H1 (cell line): ENCODE results near the gene GALNT18. TPM values are rescaled to one million over a fixed set of nuclear protein-coding genes. Genes with fewer than 3 reads are reported as not detected.

ENCODE experiments used
- CTCF ChIA-PET: fragments of 300-600 bp; sonication (Branson Sonifier 250); formaldehyde crosslinking; loops from one replicate; lab custom pipeline; 2021; ENCODE audit not compliant: partially characterized antibody; lab: Charles Lee
- POLR2A ChIA-PET: fragments of 300-600 bp; sonication (Branson Sonifier 250); formaldehyde crosslinking; loops from one replicate; lab custom pipeline; 2021; ENCODE audit warnings: inconsistent platforms; ENCODE audit not compliant: partially characterized antibody; lab: Charles Lee
- DNase-seq, 2 experiments: peaks; one replicate each; pipeline versions ENCODE4 v3.0.0 to v3.0.0-alpha.2; 2010 to 2022; ENCODE audit warnings: low spot score in 2 of 2, low read depth in 1 of 2, mixed read lengths in 1 of 2
- FAIRE-seq: peaks from 2 replicates; lab custom pipeline; 2011; peaks lifted over from hg19 to GRCh38; lab: Jason Lieb, UNC
- H2AFZ ChIP-seq: 2 replicates; pipeline ENCODE4 v1.8.1; 2012; ENCODE audit warnings: low read length, inconsistent platforms
- H2AK5ac ChIP-seq: 2 replicates; pipeline ENCODE4 v1.6.1; 2013; ENCODE audit warnings: low read depth, low read length
- H2BK120ac ChIP-seq: replicated peaks from 2 replicates; pipeline ENCODE3; 2013; ENCODE audit warnings: low read depth, low read length, inconsistent platforms
- H2BK12ac ChIP-seq: 2 replicates; pipeline ENCODE4 v1.6.1; 2013; ENCODE audit warnings: low read depth, low read length
- H2BK15ac ChIP-seq: 2 replicates; pipeline ENCODE4 v1.6.1; 2013; ENCODE audit warnings: low read length
- H2BK20ac ChIP-seq: 2 replicates; pipeline ENCODE4 v1.6.1; 2013; ENCODE audit warnings: low read length
- H2BK5ac ChIP-seq: 2 replicates; pipeline ENCODE4 v1.6.1; 2013; ENCODE audit warnings: low read depth, low read length
- H3K14ac ChIP-seq: 2 replicates; pipeline ENCODE4 v1.6.1; 2013; ENCODE audit warnings: inconsistent platforms; ENCODE audit not compliant: insufficient read length
- H3K18ac ChIP-seq: 2 replicates; pipeline ENCODE4 v1.6.1; 2013; ENCODE audit warnings: low read length; ENCODE audit errors: extremely low read depth
- H3K23ac ChIP-seq: 2 replicates; pipeline ENCODE4 v1.6.1; 2013; ENCODE audit warnings: inconsistent platforms; ENCODE audit not compliant: insufficient read length
- H3K23me2 ChIP-seq: 2 replicates; pipeline ENCODE4 v1.6.1; 2013; ENCODE audit warnings: low read depth, low read length
- H3K27ac ChIP-seq: 2 replicates; pipeline ENCODE4 v1.6.1; 2011; ENCODE audit warnings: low read depth, low read length, inconsistent platforms
- H3K27me3 ChIP-seq, 4 experiments: replicated peaks in 1 of 4; 1 replicate in 1 of 4; 2 replicates in 3 of 4; pipeline versions ENCODE4 v1.6.1 to v1.8.1; 2011 to 2013; ENCODE audit warnings: low read length in 3 of 4, mild to moderate bottlenecking in 3 of 4, inconsistent platforms in 2 of 4, mixed read lengths in 2 of 4, moderate library complexity in 1 of 4; ENCODE audit not compliant: control insufficient read depth in 3 of 4, insufficient read depth in 3 of 4; ENCODE audit errors: extremely low read depth in 1 of 4
- H3K36me3 ChIP-seq, 4 experiments: 2 replicates each; pipeline versions ENCODE4 v1.6.1 to v1.8.1; 2011 to 2013; ENCODE audit warnings: mild to moderate bottlenecking in 4 of 4, low read length in 3 of 4, moderate library complexity in 2 of 4, control low read depth in 1 of 4, inconsistent platforms in 1 of 4; ENCODE audit not compliant: insufficient read depth in 4 of 4, control insufficient read depth in 2 of 4
- H3K4ac ChIP-seq: replicated peaks from 2 replicates; pipeline ENCODE3; 2013; ENCODE audit warnings: low read length, low read depth, mixed read lengths, inconsistent platforms; ENCODE audit not compliant: insufficient read length
- H3K4me1 ChIP-seq, 4 experiments: replicated peaks in 1 of 4; 1 replicate in 1 of 4; 2 replicates in 3 of 4; pipeline versions ENCODE4 v1.6.1 to v1.8.1; 2011 to 2013; ENCODE audit warnings: low read length in 3 of 4, inconsistent platforms in 2 of 4, mixed read lengths in 1 of 4; ENCODE audit not compliant: insufficient read depth in 4 of 4, control insufficient read depth in 3 of 4
- H3K4me2 ChIP-seq, 2 experiments: 2 replicates each; pipeline versions ENCODE4 v1.6.1 to v1.8.1; 2011 to 2013; ENCODE audit warnings: low read depth in 2 of 2, low read length in 2 of 2, control low read depth in 1 of 2, inconsistent platforms in 1 of 2, mild to moderate bottlenecking in 1 of 2; ENCODE audit not compliant: insufficient read depth in 1 of 2
- H3K4me3 ChIP-seq, 4 experiments: fragments of 200-600, 300-600 bp in 1 of 4; sonication (generic), shearing (Covaris generic), sonication (Bioruptor Twin) in 1 of 4; 2 replicates each; pipeline versions ENCODE4 v1.5.1 to v1.8.1; 2011 to 2016; ENCODE audit warnings: low read length in 4 of 4, low read depth in 3 of 4, control low read depth in 2 of 4, inconsistent platforms in 2 of 4, mild to moderate bottlenecking in 2 of 4, mixed read lengths in 1 of 4, moderate library complexity in 1 of 4; ENCODE audit not compliant: insufficient read depth in 2 of 4; ENCODE audit errors: extremely low read depth in 1 of 4
- H3K56ac ChIP-seq: replicated peaks from 2 replicates; pipeline ENCODE3; 2013; ENCODE audit warnings: low read depth, mild to moderate bottlenecking, mixed read lengths, low read length, inconsistent platforms; ENCODE audit not compliant: insufficient read length
- H3K79me1 ChIP-seq: 2 replicates; pipeline ENCODE4 v1.6.1; 2013; ENCODE audit warnings: low read depth, low read length, control low read depth
- H3K79me2 ChIP-seq, 2 experiments: 2 replicates each; pipeline versions ENCODE4 v1.6.1 to v1.8.1; 2012 to 2013; ENCODE audit warnings: low read length in 2 of 2, mild to moderate bottlenecking in 2 of 2, inconsistent platforms in 1 of 2; ENCODE audit not compliant: insufficient read depth in 2 of 2, control insufficient read depth in 1 of 2
- H3K9ac ChIP-seq, 4 experiments: replicated peaks in 1 of 4; 1 replicate in 1 of 4; 2 replicates in 3 of 4; pipeline versions ENCODE4 v1.6.1 to v1.8.1; 2011 to 2013; ENCODE audit warnings: low read depth in 3 of 4, low read length in 3 of 4, control low read depth in 2 of 4, mild to moderate bottlenecking in 2 of 4, moderate library complexity in 2 of 4, inconsistent platforms in 1 of 4; ENCODE audit errors: extremely low read depth in 1 of 4
- H3K9me3 ChIP-seq, 2 experiments: 2 replicates each; pipeline versions ENCODE4 v1.6.1 to v1.8.1; 2012 to 2013; ENCODE audit warnings: mild to moderate bottlenecking in 2 of 2, moderate library complexity in 2 of 2, control low read depth in 1 of 2, inconsistent platforms in 1 of 2, low read depth in 1 of 2, low read length in 1 of 2, mixed read lengths in 1 of 2; ENCODE audit not compliant: insufficient read depth in 2 of 2
- H4K20me1 ChIP-seq, 2 experiments: replicated peaks in 1 of 2; 2 replicates each; pipeline versions ENCODE3 to v1.8.1; 2011 to 2013; ENCODE audit warnings: inconsistent platforms in 2 of 2, low read length in 2 of 2, mild to moderate bottlenecking in 1 of 2; ENCODE audit not compliant: insufficient read depth in 2 of 2, control insufficient read depth in 1 of 2
- H4K5ac ChIP-seq: 2 replicates; pipeline ENCODE4 v1.6.1; 2013; ENCODE audit warnings: low read length, low read depth, mixed read lengths, inconsistent platforms; ENCODE audit not compliant: insufficient read length
- H4K8ac ChIP-seq: 2 replicates; pipeline ENCODE4 v1.8.0; 2013; ENCODE audit warnings: mild to moderate bottlenecking, moderate library complexity, low read length, inconsistent platforms; ENCODE audit not compliant: insufficient read depth; ENCODE audit errors: extremely low read depth
- H4K91ac ChIP-seq: replicated peaks from 2 replicates; pipeline ENCODE3; 2013; ENCODE audit warnings: low read length, mixed read lengths, inconsistent platforms; ENCODE audit not compliant: insufficient read length
- BCL11A ChIP-seq, 2 experiments: IDR thresholded peaks; one replicate each; pipeline ENCODE4 v1.6.1; 2011; ENCODE audit warnings: low read depth in 2 of 2, low read length in 2 of 2, mild to moderate bottlenecking in 2 of 2
- BRCA1 ChIP-seq: IDR thresholded peaks from 2 replicates; pipeline ENCODE4 v1.6.1; 2012; ENCODE audit warnings: low read depth, low read length, improper control_type of control experiment
- CHD2 ChIP-seq: IDR thresholded peaks from 2 replicates; pipeline ENCODE4 v1.6.1; 2012; ENCODE audit warnings: low read length, improper control_type of control experiment
- CREB1 ChIP-seq: IDR thresholded peaks from 2 replicates; pipeline ENCODE4 v1.6.1; 2012; ENCODE audit warnings: inconsistent platforms
- GABPA ChIP-seq: IDR thresholded peaks from 2 replicates; pipeline ENCODE4 v1.6.1; 2011; ENCODE audit warnings: mild to moderate bottlenecking, low read length, moderate library complexity, borderline replicate concordance; ENCODE audit not compliant: insufficient read depth
- HDAC2 ChIP-seq, 2 experiments: fragments of 300-600 bp in 1 of 2; sonication (generic) in 1 of 2; IDR thresholded peaks; 2 replicates each; pipeline ENCODE4 v1.6.1; 2011 to 2012; ENCODE audit warnings: low read depth in 2 of 2, low read length in 2 of 2, mild to moderate bottlenecking in 2 of 2, moderate library complexity in 2 of 2, borderline replicate concordance in 1 of 2, inconsistent platforms in 1 of 2
- MAFK ChIP-seq: IDR thresholded peaks from 2 replicates; pipeline ENCODE4 v1.6.1; 2012; ENCODE audit warnings: low read depth, mild to moderate bottlenecking, improper control_type of control experiment, low read length
- RAD21 ChIP-seq, 2 experiments: IDR thresholded peaks in 1 of 2; conservative IDR thresholded peaks in 1 of 2; 2 replicates each; pipeline ENCODE4 v1.6.1; 2011; ENCODE audit warnings: low read depth in 2 of 2, low read length in 2 of 2, improper control_type of control experiment in 1 of 2, inconsistent platforms in 1 of 2, mild to moderate bottlenecking in 1 of 2, moderate library complexity in 1 of 2
- WGBS, 2 experiments: shearing (Covaris generic) in 1 of 2; methylation state at CpG; one replicate each; pipeline versions ENCODE4 v1.1.6 to v1.1.7; 2013 to 2015; ENCODE audit warnings: low lambda C conversion rate in 2 of 2, mixed read lengths in 2 of 2, inconsistent platforms in 1 of 2, low coverage in 1 of 2, missing lambda C conversion rate in 1 of 2; ENCODE audit not compliant: insufficient replicate concordance in 2 of 2, insufficient coverage in 1 of 2, insufficient read length in 1 of 2; ENCODE audit errors: extremely low coverage in 1 of 2, missing lambda C conversion rate in 1 of 2; 5-methylcytosine and 5-hydroxymethylcytosine counted together
- polyA plus RNA-seq, 7 experiments: library from polyadenylated mRNA; depleted of rRNA in 3 of 7; stranded (reverse) in 5 of 7; unstranded in 2 of 7; fragments of >200 nt in 5 of 7; fragments of 200-250 nt in 2 of 7; gene quantifications; 1 replicate in 5 of 7; 2 replicates in 1 of 7; 4 replicates in 1 of 7; pipeline versions ENCODE4 v1.2.1 to v1.2.3, GENCODE V29; 2011 to 2013; ENCODE audit warnings: missing spikeins in 2 of 7, mixed read lengths in 2 of 7
- total RNA-seq: library from RNA; stranded (reverse); fragmentation: NEBNext Ultra II Directional; extraction: Animal tissue kit (Norgen Biotek cat#: 25700); gene quantifications from 2 replicates; pipeline ENCODE4 v1.2.1, GENCODE V29; 2021
- TF ChIP-seq, protein P1 (sequence below): IDR thresholded peaks from 2 replicates; pipeline ENCODE4 v1.6.1; 2012; ENCODE audit warnings: inconsistent platforms
- TF ChIP-seq, protein P2 (sequence below), 3 experiments: IDR thresholded peaks; 1 replicate in 2 of 3; 2 replicates in 1 of 3; pipeline versions ENCODE4 v1.5.1 to v1.6.1; 2011; ENCODE audit warnings: low read length in 3 of 3, mild to moderate bottlenecking in 3 of 3, inconsistent platforms in 2 of 3, low read depth in 1 of 3, moderate library complexity in 1 of 3; ENCODE audit not compliant: insufficient read depth in 1 of 3; ENCODE audit errors: control extremely low read depth in 1 of 3

The GALNT18 gene
- total and polyA plus RNA-seq, 2 of the 8 experiments (the other 6 are each of a cell fraction or from before 2014, with no cell fraction given): 6.0 to 9.4 TPM

DNA sequence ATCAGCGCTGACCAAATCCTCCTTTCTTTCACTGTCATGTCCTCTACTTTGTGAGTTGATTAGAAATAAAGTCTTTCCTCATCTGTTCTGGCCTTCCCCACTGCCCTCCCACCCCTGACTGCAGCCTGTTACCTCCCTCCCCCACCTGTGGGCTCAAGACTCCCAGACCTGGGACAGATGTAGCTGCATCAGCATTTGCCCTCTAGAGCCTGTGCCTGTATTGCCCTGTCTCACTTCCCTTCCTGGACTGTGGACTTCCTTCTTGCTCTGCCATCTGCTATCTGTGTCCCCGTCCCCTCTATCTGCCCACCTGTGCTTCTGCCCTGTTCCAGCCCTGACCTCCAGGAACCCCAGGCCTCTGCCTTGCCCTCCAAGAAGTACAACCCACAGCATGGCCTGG lies 122.5 kb downstream of the GALNT18 start:
- H2AFZ ChIP-seq: no peak overlapping the region
- H3K4ac ChIP-seq: no peak overlapping the region
- H2BK5ac ChIP-seq: no peak overlapping the region
- no peaks in the 10 kb centered on the region for H3K79me2 ChIP-seq
- H2BK15ac ChIP-seq: no peak overlapping the region
- H2AK5ac ChIP-seq: no peak overlapping the region
- FAIRE-seq (no peak), DNase-seq (no peak)
- 87% methylated on average over 2 of the region's 2 CpGs; no CpG with 5 or more reads in 1 of the 2 experiments for WGBS, 2 experiments
- H3K27ac ChIP-seq: no peak overlapping the region
- ChIA-PET POLR2A (interaction anchor here (0.6 kb wide), 1 partner anchor 156 kb away, joined by 4 read pairs; no protein-coding TSS in a partner anchor), CTCF (interaction anchor here (1.3 to 2.9 kb wide), 2 partner anchors 11 to 170 kb away, joined by 3 to 14 read pairs; no protein-coding TSS in a partner anchor)
- H3K23me2 ChIP-seq: no peaks in the 10 kb centered on the region
- no peak overlapping the region for H3K4me3 ChIP-seq
- H3K18ac ChIP-seq: no peak overlapping the region
- no peak overlapping the region for H3K9ac ChIP-seq
- H3K9me3 ChIP-seq: no peaks in the 10 kb centered on the region
- no peaks in the 10 kb centered on the region for H3K79me1 ChIP-seq
- H3K4me2 ChIP-seq: no peak overlapping the region
- no peak overlapping the region for H4K5ac ChIP-seq
- H2BK12ac ChIP-seq: no peak overlapping the region
- no peak overlapping the region for H2BK120ac ChIP-seq
- no peak overlapping the region for H4K91ac ChIP-seq
- no peak overlapping the region for H4K8ac ChIP-seq
- H4K20me1 ChIP-seq: no peaks in the 10 kb centered on the region
- H3K27me3 ChIP-seq: no peaks in the 10 kb centered on the region
- no peak overlapping the region for H3K56ac ChIP-seq
- no peaks in the 10 kb centered on the region for H3K36me3 ChIP-seq
- H3K4me1 ChIP-seq: peaks cover 4 to 14% (median 10%) of the 10 kb centered on the region in 4 experiments; a peak in 6 of 7 replicates
- H2BK20ac ChIP-seq: no peak overlapping the region
- no peak overlapping the region for H3K23ac ChIP-seq
- H3K14ac ChIP-seq: no peak overlapping the region
- TF ChIP-seq BRCA1 (no peak), CREB1 (no peak), MAFK (no peak), RAD21 (IDR thresholded peaks at IDR 0.05 in 1 of 2, conservative IDR thresholded peaks at IDR 0.05 in 1 of 2; ENCODE audit: low read depth in 2 of 2, low read length in 2 of 2) (no peak), BCL11A (IDR thresholded peaks at IDR 0.05; ENCODE audit: low read depth in 2 of 2, low read length in 2 of 2) (no peak), HDAC2 (IDR thresholded peaks at IDR 0.05; ENCODE audit: borderline replicate concordance in 1 of 2, low read depth in 2 of 2, low read length in 2 of 2) (no peak), CHD2 (no peak), GABPA (no peak)
- TF ChIP-seq, protein P1, sequence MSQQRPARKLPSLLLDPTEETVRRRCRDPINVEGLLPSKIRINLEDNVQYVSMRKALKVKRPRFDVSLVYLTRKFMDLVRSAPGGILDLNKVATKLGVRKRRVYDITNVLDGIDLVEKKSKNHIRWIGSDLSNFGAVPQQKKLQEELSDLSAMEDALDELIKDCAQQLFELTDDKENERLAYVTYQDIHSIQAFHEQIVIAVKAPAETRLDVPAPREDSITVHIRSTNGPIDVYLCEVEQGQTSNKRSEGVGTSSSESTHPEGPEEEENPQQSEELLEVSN: no peak
- TF ChIP-seq, protein P2, sequence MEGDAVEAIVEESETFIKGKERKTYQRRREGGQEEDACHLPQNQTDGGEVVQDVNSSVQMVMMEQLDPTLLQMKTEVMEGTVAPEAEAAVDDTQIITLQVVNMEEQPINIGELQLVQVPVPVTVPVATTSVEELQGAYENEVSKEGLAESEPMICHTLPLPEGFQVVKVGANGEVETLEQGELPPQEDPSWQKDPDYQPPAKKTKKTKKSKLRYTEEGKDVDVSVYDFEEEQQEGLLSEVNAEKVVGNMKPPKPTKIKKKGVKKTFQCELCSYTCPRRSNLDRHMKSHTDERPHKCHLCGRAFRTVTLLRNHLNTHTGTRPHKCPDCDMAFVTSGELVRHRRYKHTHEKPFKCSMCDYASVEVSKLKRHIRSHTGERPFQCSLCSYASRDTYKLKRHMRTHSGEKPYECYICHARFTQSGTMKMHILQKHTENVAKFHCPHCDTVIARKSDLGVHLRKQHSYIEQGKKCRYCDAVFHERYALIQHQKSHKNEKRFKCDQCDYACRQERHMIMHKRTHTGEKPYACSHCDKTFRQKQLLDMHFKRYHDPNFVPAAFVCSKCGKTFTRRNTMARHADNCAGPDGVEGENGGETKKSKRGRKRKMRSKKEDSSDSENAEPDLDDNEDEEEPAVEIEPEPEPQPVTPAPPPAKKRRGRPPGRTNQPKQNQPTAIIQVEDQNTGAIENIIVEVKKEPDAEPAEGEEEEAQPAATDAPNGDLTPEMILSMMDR (IDR thresholded peaks at IDR 0.05; ENCODE audit: control extremely low read depth in 1 of 3, insufficient read depth in 1 of 3, low read depth in 1 of 3, low read length in 3 of 3): no peak
